ENCODE measurements around the gene C1orf167.
A peak's percentile ranks its signal among the peaks of the same experiment; 100 is the strongest.

Gene C1orf167

DNA sequence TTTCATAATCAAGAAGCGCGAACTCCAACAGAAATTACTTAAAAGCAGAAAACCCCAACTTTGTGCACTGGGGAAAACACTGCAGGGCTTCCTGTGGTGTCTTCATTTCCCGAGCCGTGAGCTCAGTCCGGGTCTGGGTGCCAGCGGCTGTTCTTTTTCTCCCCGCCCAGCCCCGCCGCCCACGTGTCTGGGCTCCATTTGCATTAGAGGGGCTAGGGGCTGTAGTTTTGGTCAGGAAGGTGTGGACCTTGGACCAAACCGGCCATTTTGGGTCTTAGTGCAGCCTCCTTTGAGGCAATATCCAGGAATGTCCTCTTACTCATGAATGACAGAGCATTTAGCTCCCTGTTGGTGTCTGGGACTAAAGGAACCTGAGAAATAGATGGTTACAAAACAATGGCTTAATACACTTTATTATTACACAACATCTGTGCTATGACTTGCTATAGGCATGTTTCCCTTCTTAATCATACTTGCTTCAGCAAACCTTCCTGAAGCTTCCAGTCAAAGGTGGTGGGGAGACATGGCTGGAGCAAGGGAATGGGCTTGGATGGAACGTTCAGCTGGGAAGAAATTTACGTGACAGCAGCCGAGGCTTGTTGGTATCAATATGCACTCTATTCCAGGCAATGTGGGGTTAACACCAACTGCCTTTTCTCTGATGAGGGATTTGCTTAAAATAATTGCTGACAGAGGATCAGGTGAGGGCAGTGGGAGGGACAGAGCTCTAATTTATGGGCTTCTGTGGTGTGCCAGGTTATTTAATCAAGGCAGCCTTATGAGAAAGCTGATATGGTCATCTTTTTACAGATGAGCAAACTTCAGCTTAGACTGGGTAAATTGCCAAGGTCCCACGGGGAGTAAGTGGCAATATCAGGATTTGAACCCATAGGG, 25.0 kb upstream of the C1orf167 start:
- DNase-seq: peak; percentile 56 to 62

DNA sequence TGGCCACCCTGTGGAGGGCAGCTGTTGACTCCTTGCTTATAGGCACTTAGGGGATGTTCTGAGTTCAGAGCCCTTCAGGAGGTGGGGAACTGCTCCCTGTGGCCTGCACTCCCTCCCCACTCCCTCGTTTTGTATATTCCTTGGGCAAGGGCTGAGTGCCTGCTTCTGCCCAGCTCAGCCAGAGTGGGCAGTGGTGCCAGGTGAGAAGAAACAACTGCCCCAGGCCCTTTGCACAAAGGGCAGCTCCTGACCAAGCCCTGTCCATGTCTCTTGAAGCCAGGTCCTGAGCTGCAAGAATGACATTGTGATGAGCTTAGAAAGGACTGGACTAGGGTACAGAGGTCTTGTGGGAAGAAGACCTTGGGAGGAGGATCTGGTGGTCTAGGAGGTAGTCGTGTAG, 23.9 kb upstream of the C1orf167 start:
- no peak for DNase-seq

DNA sequence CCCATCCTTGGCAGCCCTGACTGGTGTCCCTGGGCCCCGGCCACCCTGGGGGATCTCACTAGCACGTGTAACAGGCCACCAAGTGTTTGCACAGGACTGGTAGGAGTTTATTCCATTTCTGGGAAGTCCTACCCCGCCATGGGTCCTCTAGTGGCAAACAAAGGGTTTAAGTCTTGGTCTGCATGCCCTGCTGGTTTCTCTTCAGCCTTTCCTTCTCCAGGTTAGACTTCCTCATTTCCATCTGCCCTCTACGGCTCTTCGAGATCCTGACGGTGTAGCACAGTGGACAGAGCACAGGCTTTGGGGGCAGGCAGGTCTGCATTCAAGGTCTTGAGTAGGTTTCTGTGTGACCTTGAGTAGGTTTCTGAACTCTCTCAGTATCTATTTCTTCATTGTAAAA, 23.2 kb upstream of the C1orf167 start:
- DNase-seq: no peak

DNA sequence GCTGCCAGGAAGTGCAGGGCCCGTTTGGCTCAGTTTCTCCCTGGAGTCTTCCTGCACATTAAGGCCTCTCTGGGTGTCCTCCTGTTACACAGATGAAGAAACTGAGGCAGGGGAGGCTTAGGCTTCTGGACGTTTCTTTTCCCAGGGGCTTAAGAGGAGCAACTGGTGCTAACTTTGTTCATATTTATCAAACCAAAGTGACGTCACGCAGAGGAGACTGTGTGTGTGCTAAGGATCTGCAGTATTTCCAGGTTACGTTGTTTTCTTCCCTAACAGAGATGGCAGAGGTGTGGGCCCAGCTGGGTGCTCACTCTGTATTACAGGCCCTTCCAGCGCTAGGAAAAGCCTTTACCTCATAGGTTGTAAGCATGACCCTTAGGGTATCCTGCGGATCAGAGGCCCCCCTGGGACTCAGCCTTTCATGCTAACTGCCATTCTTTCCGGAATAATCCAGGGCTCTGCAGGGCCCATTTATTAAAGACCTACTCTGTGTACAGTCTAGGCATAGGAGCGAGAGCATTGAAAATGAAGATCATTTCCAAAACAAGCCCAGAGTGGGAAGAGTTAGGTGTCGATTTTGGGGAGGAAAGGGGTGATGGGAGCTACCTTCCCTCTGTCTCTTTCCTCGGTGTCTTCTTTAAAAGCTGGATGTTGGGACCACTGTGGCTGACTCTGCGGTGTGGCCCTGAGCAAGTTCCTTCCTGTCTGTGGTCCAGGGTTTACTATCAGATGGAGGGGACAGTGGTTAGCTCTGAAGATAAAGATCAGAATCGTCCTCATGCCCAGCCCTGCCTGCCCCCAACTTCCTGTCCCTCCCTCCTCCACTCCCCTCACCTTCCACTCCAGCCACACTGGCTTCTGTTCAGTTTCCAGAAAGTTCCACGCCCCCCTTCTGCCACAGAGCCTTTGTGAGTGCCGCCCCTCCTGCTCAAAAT, 21.5 kb upstream of the C1orf167 start:
- DNase-seq: no peak

DNA sequence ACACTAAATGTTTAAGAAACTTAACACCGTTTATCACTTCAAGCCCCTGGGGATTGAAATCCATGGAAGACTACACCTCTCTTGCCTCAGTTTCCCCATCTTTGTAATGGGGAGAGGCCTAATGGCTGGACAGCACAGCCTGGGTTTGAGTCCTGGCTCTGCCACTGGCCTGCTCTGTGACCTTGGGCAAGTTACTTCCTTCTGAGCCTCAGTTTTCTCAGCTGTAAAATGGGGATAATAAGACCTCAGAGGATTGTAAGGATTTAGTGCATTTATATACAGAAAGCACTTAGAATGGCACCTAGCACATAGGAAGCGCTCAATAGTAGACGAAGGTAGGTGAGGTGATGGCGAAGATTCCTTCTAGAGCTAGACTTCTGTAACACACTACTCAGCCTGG, 20.5 kb upstream of the C1orf167 start:
- no peak for DNase-seq

- no peak for DNase-seq
Observed at GRCh38 chr1:11741919-11742558, 20.0 kb upstream of the C1orf167 start.

GRCh38 chr1:11744287-11744686, 17.7 kb upstream of the C1orf167 start:
- no peak for DNase-seq

GRCh38 chr1:11746092-11746491, 15.9 kb upstream of the C1orf167 start:
- no peak for DNase-seq

DNA sequence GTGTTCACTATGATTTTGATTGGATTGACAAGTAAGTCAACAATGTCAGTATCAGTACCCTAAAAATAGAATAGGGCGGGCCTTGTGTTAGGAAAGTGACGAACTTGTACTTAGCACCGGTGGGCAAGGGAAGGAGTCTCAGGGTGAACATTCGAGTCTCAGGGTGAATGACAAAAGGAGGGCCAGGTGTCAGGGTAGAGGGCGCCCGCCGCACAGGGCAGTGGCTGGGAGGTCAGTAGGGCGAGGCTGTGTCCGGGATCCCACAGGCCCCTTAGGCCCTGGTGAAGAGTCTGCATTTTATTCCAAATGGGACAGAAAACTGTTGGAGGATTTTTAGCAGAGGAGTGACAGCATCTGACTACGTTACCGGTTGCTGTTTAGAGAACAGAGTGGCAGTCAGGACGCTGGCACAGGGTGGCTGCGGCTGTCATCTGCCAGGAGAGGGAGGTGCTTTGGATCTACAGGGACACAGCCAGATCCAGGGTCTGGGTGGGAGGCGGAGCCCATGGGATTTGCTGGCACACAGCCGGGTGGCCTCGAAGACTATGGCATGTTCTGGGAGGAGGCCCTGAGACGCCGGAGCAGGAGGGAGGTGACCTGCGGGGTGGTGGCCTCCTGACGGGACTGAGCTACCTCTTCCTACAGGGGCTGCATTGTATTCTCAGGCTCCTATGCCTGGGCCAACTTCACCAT, 15.1 kb upstream of the C1orf167 start:
- no peak for DNase-seq

GRCh38 chr1:11748294-11749202, 13.4 kb upstream of the C1orf167 start:
- no peak for DNase-seq

DNA sequence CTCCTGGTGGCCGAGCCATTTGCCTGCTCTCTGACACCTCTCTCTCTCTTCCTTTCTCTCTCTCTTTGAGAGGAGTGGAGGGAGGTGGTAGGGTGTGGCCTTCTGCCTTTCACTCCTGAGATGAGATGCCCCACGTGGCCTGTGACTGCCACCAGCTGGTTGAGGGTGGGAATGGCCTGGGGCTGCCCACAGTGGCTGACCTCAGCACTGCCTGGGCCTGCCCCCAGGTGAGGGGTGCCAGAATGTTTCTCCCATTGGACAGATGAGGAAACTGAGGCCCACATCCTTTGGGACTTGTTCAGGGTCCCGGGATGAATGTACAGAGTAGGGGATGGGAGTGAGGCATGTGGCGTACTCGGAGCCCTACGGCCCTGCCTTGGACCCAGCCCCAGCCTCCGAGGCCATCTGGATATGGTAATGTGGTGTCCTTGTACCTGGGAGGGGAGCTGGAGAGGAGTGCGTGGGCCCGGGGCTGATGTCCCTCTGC, 12.7 kb upstream of the C1orf167 start:
- peak; percentile 71 for DNase-seq

- DNase-seq: no peak
Observed at GRCh38 chr1:11749996-11750395, 12.0 kb upstream of the C1orf167 start.

DNA sequence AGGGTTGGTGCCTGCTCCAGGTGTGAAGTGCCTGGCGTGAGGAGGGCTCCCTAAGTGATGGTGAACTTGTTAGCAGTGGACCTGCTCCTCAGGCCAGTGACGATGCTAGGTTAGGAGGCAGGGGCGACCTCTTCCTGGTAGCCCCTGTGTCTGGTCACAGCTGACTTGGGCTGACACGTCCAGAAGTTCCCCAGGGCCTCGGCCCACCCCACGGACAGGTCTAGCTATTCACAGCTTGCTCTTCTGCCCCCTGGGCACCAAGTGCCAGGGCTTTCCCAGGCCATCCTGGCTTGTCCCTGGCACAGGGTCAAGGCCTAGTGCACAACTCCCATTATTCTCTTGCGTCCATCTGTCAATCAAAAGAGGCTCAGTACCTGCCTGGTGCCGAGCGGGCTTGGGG, 10.9 kb upstream of the C1orf167 start:
- DNase-seq: no peak

GRCh38 chr1:11752359-11753088, 9.5 kb upstream of the C1orf167 start:
- DNase-seq: no peak

DNA sequence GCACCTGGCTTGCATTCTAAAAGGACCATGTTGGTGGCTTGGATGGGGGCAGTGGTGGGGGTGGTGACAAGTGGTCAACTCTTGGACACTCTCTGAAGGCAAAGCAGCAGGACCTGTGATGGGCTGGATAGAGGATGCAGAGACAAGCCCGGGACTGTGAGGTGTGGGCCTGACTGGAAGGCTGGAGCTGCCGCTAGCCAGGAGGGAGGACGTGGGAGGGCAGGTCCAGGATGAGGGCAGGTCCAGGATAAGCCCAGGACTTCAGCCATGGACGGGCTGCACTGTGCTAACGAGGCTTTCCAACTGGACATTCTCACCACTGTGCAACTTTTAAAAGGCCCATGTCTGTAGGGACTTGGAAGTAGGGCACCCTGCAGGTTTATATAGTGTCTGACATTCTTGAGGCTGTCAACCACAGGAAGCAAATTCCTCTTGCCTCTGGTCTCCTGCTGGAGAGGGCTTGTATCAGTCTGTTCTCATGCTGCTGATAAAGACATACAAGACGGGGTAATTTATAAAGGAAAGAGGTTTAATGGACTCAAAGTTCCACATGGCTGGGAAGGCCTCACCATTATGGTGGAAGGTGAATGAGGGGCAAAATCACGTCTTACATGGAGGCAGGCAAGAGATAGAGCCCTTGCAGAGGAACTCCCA, 8.3 kb upstream of the C1orf167 start:
- DNase-seq: no peak

DNA sequence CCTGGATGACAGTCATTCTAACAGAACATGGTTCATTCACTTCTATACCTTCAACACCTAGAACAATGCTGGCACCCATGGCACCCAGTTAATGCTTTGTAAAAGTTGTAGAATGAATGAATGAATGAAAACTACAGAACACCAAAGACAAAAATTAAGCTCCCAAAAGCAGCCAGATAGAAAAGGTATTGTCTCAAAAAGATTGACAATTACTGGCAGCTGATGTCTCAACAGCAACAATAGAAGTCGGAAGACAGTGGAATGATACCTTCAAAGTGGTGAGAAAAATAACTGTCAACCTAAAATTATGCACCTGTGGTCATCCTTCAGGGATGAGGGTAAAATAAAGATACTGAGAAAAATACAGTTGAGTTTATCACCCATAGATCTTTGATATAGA, 4.9 kb upstream of the C1orf167 start:
- no peak for DNase-seq

DNA sequence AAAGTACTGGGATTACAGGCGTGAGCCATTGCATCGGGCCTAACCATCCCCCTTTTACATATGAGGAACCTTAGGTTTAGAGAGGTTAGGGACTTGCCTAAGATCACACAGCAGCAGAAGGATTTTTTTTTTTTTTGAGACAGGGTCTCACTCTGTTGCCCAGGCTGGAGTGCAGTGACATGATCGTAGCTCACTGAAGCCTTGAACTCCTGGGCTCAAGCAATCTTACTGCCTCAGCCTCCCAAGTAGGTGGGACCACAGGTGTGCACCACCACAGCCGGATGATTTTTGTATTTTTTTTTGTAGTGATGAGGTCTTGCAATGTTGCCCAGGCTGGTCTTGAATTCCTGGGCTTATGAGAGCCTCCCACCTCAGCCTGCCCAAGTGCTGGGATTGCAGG, 2.2 kb upstream of the C1orf167 start:
- no peak for DNase-seq

DNA sequence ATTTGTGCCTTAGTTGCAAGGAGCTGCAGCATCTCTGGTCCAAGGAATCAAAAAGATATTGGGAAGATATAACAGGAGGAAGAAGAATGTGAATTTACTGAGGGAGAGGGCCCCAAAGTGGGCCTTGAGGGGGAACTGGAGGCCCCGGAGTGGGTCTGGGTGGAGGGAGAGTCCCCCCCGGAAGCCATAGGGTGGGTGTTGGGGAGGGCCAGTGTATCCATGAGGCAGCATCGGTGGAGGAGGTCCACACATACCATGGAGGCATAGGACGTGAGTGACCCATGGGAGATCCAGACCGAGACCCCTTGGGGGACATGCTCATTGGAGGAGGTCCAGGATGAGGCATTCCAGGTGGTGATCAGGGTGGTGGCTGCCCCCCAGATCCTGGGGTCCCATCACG, 708 bp upstream of the C1orf167 start:
- no peak for DNase-seq

DNA sequence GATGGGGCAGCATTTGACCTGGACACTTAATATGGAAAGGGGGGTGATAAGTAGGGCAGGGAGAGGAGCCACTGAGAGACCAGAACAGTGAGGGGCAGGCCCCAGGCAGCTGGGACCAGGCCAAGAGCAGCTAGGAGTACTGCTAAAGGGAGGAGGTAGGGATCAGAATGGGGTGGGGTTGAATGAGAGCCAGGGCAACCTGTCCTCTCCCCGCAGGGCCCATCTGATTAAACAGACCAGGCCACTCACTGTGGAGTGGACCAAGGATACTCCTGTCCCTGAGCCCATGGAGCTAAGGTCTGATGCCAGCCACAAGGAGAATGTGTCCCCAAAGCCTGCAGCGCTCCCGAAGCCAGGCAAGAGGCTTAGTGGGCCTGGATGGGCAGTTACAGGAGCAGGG, 2.1 kb downstream of the C1orf167 start:
- DNase-seq: no peak

DNA sequence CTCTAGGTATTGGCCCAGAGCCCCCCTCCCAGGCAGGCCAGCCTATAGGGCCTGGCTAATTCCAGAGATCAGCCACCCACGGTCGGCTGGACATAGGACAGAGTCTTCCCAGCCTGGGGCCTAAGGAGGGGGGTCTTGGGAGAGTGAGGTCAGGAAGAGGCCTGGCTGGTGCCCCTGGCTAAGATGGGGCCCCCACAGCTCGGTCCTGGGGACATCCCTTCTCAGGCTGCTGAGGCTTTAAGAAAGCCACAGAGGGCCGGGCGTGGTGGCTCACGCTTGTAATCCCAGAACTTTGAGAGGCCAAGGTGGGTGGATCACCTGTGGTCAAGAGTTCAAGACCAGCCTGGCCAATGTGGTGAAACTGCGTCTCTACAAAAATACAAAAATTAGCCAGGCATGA, 2.5 kb downstream of the C1orf167 start:
- no peak for DNase-seq

Data from activated T-cell treated with anti-CD3 and anti-CD28 coated beads, Interleukin-2, amount 50 U/mL, for 48 hours (primary cell).